CD14-positive monocyte (primary cell): ENCODE results near the gene KDR. TPM values are rescaled to one million over a fixed set of nuclear protein-coding genes. Genes with fewer than 3 reads are reported as not detected.

ENCODE experiments used
- DNase-seq, 3 donors: peaks; one replicate each; pipeline ENCODE4 v3.0.0-alpha.2; 2011 to 2022
- H2AFZ ChIP-seq: 2 replicates; pipeline ENCODE4 v1.6.0; 2012; ENCODE audit warnings: mild to moderate bottlenecking, low read depth, low read length, inconsistent platforms; ENCODE audit not compliant: insufficient read depth, poor library complexity, severe bottlenecking
- H3K27ac ChIP-seq, 2 donors: 1 replicate in 1 of 2; 2 replicates in 1 of 2; pipeline ENCODE4 v1.5.1; 2012 to 2013; ENCODE audit warnings: low read length in 2 of 2, control low read depth in 1 of 2, inconsistent platforms in 1 of 2, low read depth in 1 of 2, mild to moderate bottlenecking in 1 of 2
- H3K27me3 ChIP-seq, 2 donors: one replicate each; pipeline versions ENCODE4 v1.6.0 to v1.6.1; 2011 to 2013; ENCODE audit warnings: low read length in 2 of 2; ENCODE audit not compliant: control insufficient read depth in 2 of 2, insufficient read depth in 2 of 2
- H3K36me3 ChIP-seq, 2 donors: replicated peaks in 1 of 2; 1 replicate in 1 of 2; 2 replicates in 1 of 2; pipeline versions ENCODE4 v1.5.1 to v1.6.1; 2012 to 2013; ENCODE audit warnings: low read length in 2 of 2, control low read depth in 1 of 2, inconsistent platforms in 1 of 2, mild to moderate bottlenecking in 1 of 2; ENCODE audit not compliant: insufficient read depth in 2 of 2, control insufficient read depth in 1 of 2
- H3K4me1 ChIP-seq, 2 donors: 1 replicate in 1 of 2; 2 replicates in 1 of 2; pipeline versions ENCODE4 v1.5.1 to v1.6.1; 2012 to 2013; ENCODE audit warnings: low read length in 2 of 2, control low read depth in 1 of 2, inconsistent platforms in 1 of 2, mild to moderate bottlenecking in 1 of 2, moderate library complexity in 1 of 2; ENCODE audit not compliant: insufficient read depth in 2 of 2, control insufficient read depth in 1 of 2
- H3K4me2 ChIP-seq: replicated peaks from 2 replicates; pipeline ENCODE3; 2012; ENCODE audit warnings: low read length, moderate library complexity, mild to moderate bottlenecking; ENCODE audit not compliant: poor library complexity, severe bottlenecking; ENCODE audit errors: extremely low read depth
- H3K4me3 ChIP-seq, 3 experiments: fragments of 200-600 bp in 1 of 3; sonication (generic) in 1 of 3; replicated peaks in 1 of 3; 1 replicate in 2 of 3; 2 replicates in 1 of 3; pipeline ENCODE4 v1.5.1; 2011 to 2013; ENCODE audit warnings: low read length in 3 of 3, mild to moderate bottlenecking in 3 of 3, control low read depth in 2 of 3, low read depth in 2 of 3, inconsistent platforms in 1 of 3, moderate library complexity in 1 of 3
- H3K79me2 ChIP-seq: 2 replicates; pipeline ENCODE4 v1.6.0; 2012; ENCODE audit warnings: mild to moderate bottlenecking, control low read depth, inconsistent platforms, low read length, moderate library complexity; ENCODE audit not compliant: insufficient read depth
- H3K9ac ChIP-seq: 2 replicates; pipeline ENCODE4 v1.6.0; 2017; ENCODE audit warnings: low read length, mild to moderate bottlenecking; ENCODE audit not compliant: insufficient read depth, poor library complexity, severe bottlenecking
- H3K9me3 ChIP-seq, 2 donors: replicated peaks in 1 of 2; 1 replicate in 1 of 2; 2 replicates in 1 of 2; pipeline versions ENCODE4 v1.5.1 to v1.6.1; 2012 to 2013; ENCODE audit warnings: low read length in 2 of 2, control low read depth in 1 of 2; ENCODE audit not compliant: control insufficient read depth in 1 of 2, insufficient read depth in 1 of 2
- H4K20me1 ChIP-seq: 2 replicates; pipeline ENCODE4 v1.6.0; 2012; ENCODE audit warnings: mild to moderate bottlenecking, low read length, control low read depth, moderate library complexity; ENCODE audit not compliant: insufficient read depth
- H3K27ac Mint-ChIP-seq, 7 donors: one replicate each; pipeline ENCODE4 v1.8.0; 2020; ENCODE audit warnings: mild to moderate bottlenecking in 7 of 7, mixed read lengths in 7 of 7, moderate library complexity in 6 of 7, inconsistent platforms in 2 of 7
- H3K27me3 Mint-ChIP-seq, 3 donors: one replicate each; pipeline ENCODE4 v1.8.0; 2021 to 2022; ENCODE audit warnings: low read depth in 3 of 3, mild to moderate bottlenecking in 3 of 3, mixed read lengths in 3 of 3, moderate library complexity in 3 of 3, inconsistent platforms in 1 of 3
- H3K36me3 Mint-ChIP-seq, 2 donors: one replicate each; pipeline ENCODE4 v1.8.0; 2020; ENCODE audit warnings: mixed read lengths in 2 of 2, inconsistent platforms in 1 of 2, mild to moderate bottlenecking in 1 of 2
- H3K4me1 Mint-ChIP-seq: one replicate; pipeline ENCODE4 v1.8.0; 2020; ENCODE audit warnings: mild to moderate bottlenecking, mixed read lengths
- H3K4me3 Mint-ChIP-seq, 2 donors: one replicate each; pipeline ENCODE4 v1.8.0; 2020; ENCODE audit warnings: mild to moderate bottlenecking in 2 of 2, mixed read lengths in 2 of 2, moderate library complexity in 1 of 2
- H3K9me3 Mint-ChIP-seq, 7 donors: one replicate each; pipeline ENCODE4 v1.8.0; 2020 to 2022; ENCODE audit warnings: mixed read lengths in 7 of 7, mild to moderate bottlenecking in 6 of 7, moderate library complexity in 6 of 7, inconsistent platforms in 2 of 7
- CTCF ChIP-seq: fragments of 200-600 bp; IDR thresholded peaks from one replicate; pipeline ENCODE4 v1.8.0; 2022; ENCODE audit warnings: antibody characterized with exemption, mild to moderate bottlenecking
- WGBS: methylation state at CpG from one replicate; pipeline ENCODE4 v1.1.5; 2013; ENCODE audit warnings: missing lambda C conversion rate; ENCODE audit not compliant: insufficient coverage; 5-methylcytosine and 5-hydroxymethylcytosine counted together
- intact Hi-C, 2 donors: fragments of 100-400 bp; cut with micrococcal nuclease; formaldehyde crosslinking; loops; one replicate each; pipeline versions ENCODE4 v1.15.0 to v1.15.1; 2023
- polyA plus RNA-seq, 3 donors: library from polyadenylated mRNA; depleted of rRNA in 1 of 3; unstranded in 2 of 3; stranded (reverse) in 1 of 3; fragments of 300-500 nt in 2 of 3; fragments of >200 nt in 1 of 3; fragmentation: Illumina TruSeq in 2 of 3; gene quantifications; 1 replicate in 2 of 3; 2 replicates in 1 of 3; pipeline ENCODE4 v1.2.3, GENCODE V29; 2012 to 2021

KDR gene
- polyA plus RNA-seq, 3 donors: not detected

GRCh38 chr4:55161739-55162138 is 36.3 kb upstream of the KDR start:
- no peaks in the 10 kb centered on the region for H4K20me1 ChIP-seq
- H2AFZ ChIP-seq: no peak overlapping the region
- Mint-ChIP-seq H3K36me3 (no peaks in the 10 kb centered on the region), H3K4me3 (no peak overlapping the region), H3K4me1 (peaks cover 3% of the 10 kb centered on the region), H3K27ac (no peak overlapping the region), H3K9me3 (peaks cover 2 to 14% (median 4%) of the 10 kb centered on the region in 7 donors), H3K27me3 (peaks cover 10 to 22% (median 20%) of the 10 kb centered on the region in 3 donors)
- H3K4me3 ChIP-seq: no peak overlapping the region
- no peak for TF ChIP-seq CTCF
- no peaks in the 10 kb centered on the region for H3K36me3 ChIP-seq
- WGBS: 93% methylated on average over 5 of the region's 6 CpGs
- no peak for DNase-seq
- no peaks in the 10 kb centered on the region for H3K4me1 ChIP-seq
- H3K9ac ChIP-seq: no peak overlapping the region
- peaks cover 3 to 23% of the 10 kb centered on the region in 2 donors for H3K27me3 ChIP-seq
- H3K27ac ChIP-seq: no peak overlapping the region
- H3K79me2 ChIP-seq: no peaks in the 10 kb centered on the region
- no peak overlapping the region for H3K4me2 ChIP-seq
- intact Hi-C loops: no loop called here
- no peaks in the 10 kb centered on the region for H3K9me3 ChIP-seq

GRCh38 chr4:55159851-55160250 is 34.5 kb upstream of the KDR start:
- intact Hi-C loops: no loop called here
- no peak for DNase-seq
- no peak overlapping the region for H3K27ac ChIP-seq
- no peak overlapping the region for H3K4me3 Mint-ChIP-seq
- H3K9ac ChIP-seq: no peak overlapping the region
- H3K27ac Mint-ChIP-seq: no peak overlapping the region
- no peaks in the 10 kb centered on the region for H3K4me1 ChIP-seq
- no CpG with 5 or more reads among the region's 2 CpGs for WGBS
- no peaks in the 10 kb centered on the region for H3K9me3 ChIP-seq
- H3K4me2 ChIP-seq: no peak overlapping the region
- no peaks in the 10 kb centered on the region for H3K36me3 ChIP-seq
- peaks cover 3 to 29% of the 10 kb centered on the region in 2 donors for H3K27me3 ChIP-seq
- no peak for TF ChIP-seq CTCF
- H3K9me3 Mint-ChIP-seq: peaks cover 2 to 10% (median 4%) of the 10 kb centered on the region in 7 donors
- H3K4me3 ChIP-seq: no peak overlapping the region
- H2AFZ ChIP-seq: no peak overlapping the region
- H3K4me1 Mint-ChIP-seq: peaks cover 3% of the 10 kb centered on the region
- no peaks in the 10 kb centered on the region for H4K20me1 ChIP-seq
- no peaks in the 10 kb centered on the region for H3K36me3 Mint-ChIP-seq
- peaks cover 12 to 24% (median 24%) of the 10 kb centered on the region in 3 donors for H3K27me3 Mint-ChIP-seq
- H3K79me2 ChIP-seq: no peaks in the 10 kb centered on the region
